Measurements from ENCODE around the gene MT1E.

Gene MT1E

DNA sequence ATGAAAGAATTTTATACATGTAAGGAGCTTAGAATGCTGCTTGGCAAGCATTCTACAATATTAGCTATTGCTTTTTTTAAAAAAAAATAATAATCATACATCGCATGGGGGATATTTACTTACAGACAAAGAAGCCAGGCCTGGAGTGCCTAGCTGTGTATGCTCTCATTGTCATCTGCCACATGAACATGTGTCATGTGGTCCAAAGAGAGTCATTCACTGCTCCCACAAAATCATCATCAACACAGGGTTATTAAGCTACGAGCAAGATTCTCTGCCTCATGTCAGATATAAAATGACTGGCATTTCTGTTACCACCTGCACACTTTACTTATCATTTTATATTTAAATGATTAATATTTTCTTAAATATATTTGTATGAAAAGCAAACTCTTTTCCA, 1.9 kb upstream of the MT1E start:
- TF ChIP-seq, protein P1, sequence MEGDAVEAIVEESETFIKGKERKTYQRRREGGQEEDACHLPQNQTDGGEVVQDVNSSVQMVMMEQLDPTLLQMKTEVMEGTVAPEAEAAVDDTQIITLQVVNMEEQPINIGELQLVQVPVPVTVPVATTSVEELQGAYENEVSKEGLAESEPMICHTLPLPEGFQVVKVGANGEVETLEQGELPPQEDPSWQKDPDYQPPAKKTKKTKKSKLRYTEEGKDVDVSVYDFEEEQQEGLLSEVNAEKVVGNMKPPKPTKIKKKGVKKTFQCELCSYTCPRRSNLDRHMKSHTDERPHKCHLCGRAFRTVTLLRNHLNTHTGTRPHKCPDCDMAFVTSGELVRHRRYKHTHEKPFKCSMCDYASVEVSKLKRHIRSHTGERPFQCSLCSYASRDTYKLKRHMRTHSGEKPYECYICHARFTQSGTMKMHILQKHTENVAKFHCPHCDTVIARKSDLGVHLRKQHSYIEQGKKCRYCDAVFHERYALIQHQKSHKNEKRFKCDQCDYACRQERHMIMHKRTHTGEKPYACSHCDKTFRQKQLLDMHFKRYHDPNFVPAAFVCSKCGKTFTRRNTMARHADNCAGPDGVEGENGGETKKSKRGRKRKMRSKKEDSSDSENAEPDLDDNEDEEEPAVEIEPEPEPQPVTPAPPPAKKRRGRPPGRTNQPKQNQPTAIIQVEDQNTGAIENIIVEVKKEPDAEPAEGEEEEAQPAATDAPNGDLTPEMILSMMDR (conservative IDR thresholded peaks at IDR 0.05): no peak
- TF ChIP-seq ZFX (IDR thresholded peaks at IDR 0.05): no peak
- H3K27ac ChIP-seq: no peak overlapping the region

DNA sequence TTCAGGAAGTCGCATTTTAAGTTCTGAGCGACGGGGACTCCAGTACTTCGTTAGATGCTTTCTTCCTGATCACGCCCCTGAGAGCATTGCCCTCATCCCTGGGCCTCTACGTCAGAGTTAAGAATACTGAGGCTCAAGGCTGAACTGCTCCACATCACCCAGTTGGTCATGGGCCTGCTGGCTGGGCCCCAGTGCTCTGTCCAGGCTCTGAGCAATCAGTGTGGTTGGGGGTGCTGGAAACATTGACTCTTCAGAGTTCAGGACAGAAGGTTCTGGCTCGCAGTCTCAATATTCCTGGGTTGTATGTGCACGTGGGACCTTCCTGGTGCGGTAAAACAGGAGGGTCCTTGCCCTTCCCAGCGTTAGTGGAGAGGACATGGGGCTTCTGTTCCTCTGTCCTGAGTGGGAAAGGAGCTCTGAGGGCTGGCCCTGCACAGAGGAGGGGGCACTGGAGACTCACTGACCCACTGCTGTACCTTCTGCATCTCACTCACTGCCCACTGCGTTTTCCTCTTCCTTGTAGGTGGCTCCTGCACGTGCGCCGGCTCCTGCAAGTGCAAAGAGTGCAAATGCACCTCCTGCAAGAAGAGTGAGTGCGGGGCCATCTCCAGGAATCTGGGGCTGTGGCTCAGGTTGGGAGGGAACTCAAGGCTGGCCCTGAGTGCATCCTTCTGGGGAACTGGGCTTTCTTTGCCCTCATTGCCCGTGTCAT, 518 bp downstream of the MT1E start:
- H3K27ac ChIP-seq: no peak overlapping the region
- TF ChIP-seq ZFX (IDR thresholded peaks at IDR 0.05): no peak
- TF ChIP-seq, protein P1 (conservative IDR thresholded peaks at IDR 0.05): no peak

DNA sequence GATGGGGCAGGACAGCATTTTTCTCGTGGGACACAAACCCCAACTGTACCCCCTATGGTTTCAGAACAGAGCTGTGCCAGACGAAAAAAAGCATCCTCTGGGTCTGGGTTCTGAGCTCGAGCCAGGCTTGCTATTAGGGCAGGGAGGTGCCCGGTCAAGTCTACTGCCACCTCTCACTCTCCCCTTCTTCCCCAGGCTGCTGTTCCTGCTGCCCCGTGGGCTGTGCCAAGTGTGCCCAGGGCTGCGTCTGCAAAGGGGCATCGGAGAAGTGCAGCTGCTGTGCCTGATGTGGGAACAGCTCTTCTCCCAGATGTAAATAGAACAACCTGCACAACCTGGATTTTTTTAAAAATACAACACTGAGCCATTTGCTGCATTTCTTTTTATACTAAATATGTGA, 1.1 kb downstream of the MT1E start:
- H3K27ac ChIP-seq: no peak overlapping the region

DNA sequence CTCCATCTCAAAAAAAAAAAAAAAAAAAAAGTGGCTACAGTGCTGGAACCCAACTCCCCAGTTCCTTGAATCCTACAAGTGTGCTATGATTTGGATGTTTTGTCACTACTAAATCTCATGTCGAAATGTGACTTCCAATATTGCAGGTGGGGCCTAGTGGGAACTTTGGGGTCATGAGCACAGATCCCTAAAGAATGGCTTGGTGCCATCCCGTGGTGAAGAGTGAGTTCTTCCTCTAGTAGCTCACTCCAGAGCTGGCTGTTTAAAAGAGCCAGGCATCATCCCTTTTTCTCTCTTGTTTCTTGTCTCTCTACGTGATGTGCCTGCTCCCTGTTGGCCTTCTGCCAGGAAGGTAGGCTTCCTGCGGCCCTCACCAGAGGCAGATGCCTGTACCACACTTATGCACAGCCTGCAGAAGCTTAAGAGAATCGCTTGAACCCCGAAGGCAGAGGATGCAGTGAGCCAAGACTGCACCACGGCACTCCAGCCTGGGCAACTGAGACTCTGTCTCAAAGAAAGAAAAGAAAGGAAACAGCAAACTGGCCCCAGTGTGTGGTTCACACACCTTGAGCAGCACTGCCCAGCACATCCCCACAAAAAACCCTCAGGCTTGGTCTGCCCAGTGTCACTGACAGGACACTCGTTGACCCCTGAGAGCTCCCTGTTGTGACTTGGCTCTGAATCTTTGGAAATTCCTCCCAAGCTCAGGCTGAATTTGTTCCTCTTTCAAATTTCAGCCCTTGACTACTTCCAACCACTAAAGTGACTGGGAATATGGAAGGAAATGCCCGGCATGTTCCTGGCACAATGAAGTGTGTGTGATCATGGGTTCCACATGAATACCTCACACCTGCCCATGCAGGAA, 3.1 kb downstream of the MT1E start:
- no peak overlapping the region for H3K27ac ChIP-seq
- no peak for TF ChIP-seq ZFX (IDR thresholded peaks at IDR 0.05)
- TF ChIP-seq, protein P1 (conservative IDR thresholded peaks at IDR 0.05): no peak

More for the DNA sequence above, 1.1 kb downstream of the MT1E start:
- TF ChIP-seq, protein P1 (conservative IDR thresholded peaks at IDR 0.05): no peak
- no peak for TF ChIP-seq ZFX (IDR thresholded peaks at IDR 0.05)

DNA sequence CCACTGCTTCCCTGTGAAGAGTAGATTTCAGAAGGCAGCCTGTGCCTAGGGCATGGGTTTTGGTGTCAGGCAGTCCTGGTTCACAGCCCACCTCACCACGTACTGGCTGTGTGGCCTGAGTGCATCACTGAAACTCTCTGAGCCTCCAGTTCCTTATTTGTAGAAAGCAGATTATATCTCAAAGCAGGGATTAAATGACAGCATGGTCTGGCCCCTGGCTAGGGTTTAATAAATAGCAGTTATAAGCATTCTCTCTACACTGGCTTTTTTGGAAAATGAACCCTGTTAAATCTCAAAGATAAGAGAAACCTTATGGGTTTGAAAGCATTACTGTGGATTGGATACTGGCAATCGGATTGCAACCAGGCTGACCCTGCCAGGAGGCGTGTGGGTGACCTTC, 4.0 kb downstream of the MT1E start:
- H3K27ac ChIP-seq: no peak overlapping the region
- no peak for TF ChIP-seq ZFX (IDR thresholded peaks at IDR 0.05)
- TF ChIP-seq, protein P1 (conservative IDR thresholded peaks at IDR 0.05): no peak

DNA sequence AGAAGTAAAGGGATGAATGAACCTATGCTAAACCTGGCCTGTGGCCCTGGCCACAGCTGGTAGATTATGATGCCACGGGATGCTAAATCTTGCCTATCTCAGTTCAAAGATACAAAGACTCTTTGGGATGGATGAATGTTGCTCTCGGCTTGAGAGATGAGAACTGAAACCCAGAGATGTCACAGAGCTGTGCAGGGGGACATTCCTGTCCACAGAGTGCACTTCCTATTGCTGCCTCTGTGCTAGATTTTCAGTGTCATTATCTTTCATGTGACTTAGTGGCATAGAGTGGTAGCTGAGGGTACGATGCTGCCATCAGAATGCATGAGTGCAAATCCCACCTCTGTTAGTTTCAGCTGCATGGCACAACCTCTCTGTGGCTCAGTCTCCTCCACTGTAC, 4.6 kb downstream of the MT1E start:
- H3K27ac ChIP-seq: no peak overlapping the region
- TF ChIP-seq ZFX (IDR thresholded peaks at IDR 0.05): no peak
- TF ChIP-seq, protein P1 (conservative IDR thresholded peaks at IDR 0.05): no peak

DNA sequence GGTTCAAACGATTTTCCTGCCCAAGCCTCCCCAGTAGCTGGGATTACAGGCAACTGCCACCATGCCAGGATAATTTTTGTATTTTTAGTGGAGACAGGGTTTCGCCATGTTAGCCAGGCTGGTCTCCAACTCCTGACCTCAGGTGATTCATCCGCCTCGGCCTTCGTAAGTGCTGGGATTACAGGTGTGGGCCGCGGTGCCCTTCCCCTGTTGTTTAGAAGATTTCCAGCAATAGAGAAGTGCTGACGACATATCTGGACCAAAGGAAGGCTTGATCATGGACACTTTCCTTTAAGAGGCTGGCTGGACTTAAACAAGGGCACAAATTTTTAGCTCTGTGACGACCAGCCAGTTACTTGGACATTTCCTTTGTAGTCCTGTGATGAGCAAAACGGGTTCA, 5.6 kb downstream of the MT1E start:
- no peak overlapping the region for H3K27ac ChIP-seq
- TF ChIP-seq, protein P1 (conservative IDR thresholded peaks at IDR 0.05): no peak
- TF ChIP-seq ZFX (IDR thresholded peaks at IDR 0.05): no peak

Data from C4-2B (cell line).